Fibroblast of pulmonary artery (primary cell): ENCODE results near the gene PNLIPRP2.

Experiments
- DNase-seq: peaks from one replicate; pipeline ENCODE4 v3.0.0-alpha.2; 2010; ENCODE audit warnings: low read depth
- H3K4me3 ChIP-seq: replicated peaks from 2 replicates; pipeline ENCODE4 v1.5.1; 2011; ENCODE audit warnings: low read depth, mild to moderate bottlenecking, control low read depth, low read length, moderate library complexity
- CTCF ChIP-seq: IDR thresholded peaks from 2 replicates; pipeline ENCODE4 v1.5.1; 2011; ENCODE audit warnings: mild to moderate bottlenecking, control low read depth, low read length, inconsistent platforms; ENCODE audit errors: missing control alignments

Gene PNLIPRP2

GRCh38 chr10:116620423-116621400 lies at the start of gene PNLIPRP2:
Gene PNLIPRP2 (plus strand): TSS chr10:116620953.
- DNase-seq, result no peak
- TF ChIP-seq CTCF, result no peak
- no peak within 1 kb of the TSS for H3K4me3 ChIP-seq

- no peak for DNase-seq
- no peak overlapping the region for H3K4me3 ChIP-seq
- no peak for TF ChIP-seq CTCF
These were observed 46.0 kb upstream of the PNLIPRP2 start for GRCh38 chr10:116574797-116575196.

- TF ChIP-seq CTCF, result no peak
- no peak for DNase-seq
- H3K4me3 ChIP-seq, result no peak overlapping the region
These were observed 32.7 kb upstream of the PNLIPRP2 start for GRCh38 chr10:116587878-116588591.

- TF ChIP-seq CTCF, result no peak
- H3K4me3 ChIP-seq, result no peak overlapping the region
- DNase-seq, result no peak
These were observed 31.8 kb upstream of the PNLIPRP2 start for GRCh38 chr10:116588995-116589394.

GRCh38 chr10:116589926-116590325 lies 30.8 kb upstream of the PNLIPRP2 start:
- DNase-seq, result no peak
- no peak overlapping the region for H3K4me3 ChIP-seq
- TF ChIP-seq CTCF, result no peak

GRCh38 chr10:116590590-116591444 lies 29.9 kb upstream of the PNLIPRP2 start, which contains the start of gene PNLIPRP1:
Gene PNLIPRP1 (plus strand): TSS chr10:116590959. CDS start chr10:116591130, 171 bp downstream.
- DNase-seq, result no peak
- no peak within 1 kb of the TSS for H3K4me3 ChIP-seq
- TF ChIP-seq CTCF, result no peak
